ENCODE results near the gene SAMD7.

- TF ChIP-seq CTCF (IDR thresholded peaks at IDR 0.05): no peak
- TF ChIP-seq EP300 (IDR thresholded peaks at IDR 0.05): no peak
- TF ChIP-seq POLR2A (IDR thresholded peaks at IDR 0.05): no peak
These were observed 58.1 kb downstream of the SAMD7 start for GRCh38 chr3:169969174-169970095.
